NCI-H82 (cell line): Measurements from ENCODE around the gene CTBP1.
"Not testable (repeated sequence)": the region's sequence is repeated elsewhere in the genome, so short reads cannot be mapped to it uniquely, and the experiment has no call there.

ENCODE experiments used
- DNase-seq: peaks from one replicate; lab custom pipeline; 2025; lab: John Stamatoyannopoulos, UW

Gene CTBP1

DNA sequence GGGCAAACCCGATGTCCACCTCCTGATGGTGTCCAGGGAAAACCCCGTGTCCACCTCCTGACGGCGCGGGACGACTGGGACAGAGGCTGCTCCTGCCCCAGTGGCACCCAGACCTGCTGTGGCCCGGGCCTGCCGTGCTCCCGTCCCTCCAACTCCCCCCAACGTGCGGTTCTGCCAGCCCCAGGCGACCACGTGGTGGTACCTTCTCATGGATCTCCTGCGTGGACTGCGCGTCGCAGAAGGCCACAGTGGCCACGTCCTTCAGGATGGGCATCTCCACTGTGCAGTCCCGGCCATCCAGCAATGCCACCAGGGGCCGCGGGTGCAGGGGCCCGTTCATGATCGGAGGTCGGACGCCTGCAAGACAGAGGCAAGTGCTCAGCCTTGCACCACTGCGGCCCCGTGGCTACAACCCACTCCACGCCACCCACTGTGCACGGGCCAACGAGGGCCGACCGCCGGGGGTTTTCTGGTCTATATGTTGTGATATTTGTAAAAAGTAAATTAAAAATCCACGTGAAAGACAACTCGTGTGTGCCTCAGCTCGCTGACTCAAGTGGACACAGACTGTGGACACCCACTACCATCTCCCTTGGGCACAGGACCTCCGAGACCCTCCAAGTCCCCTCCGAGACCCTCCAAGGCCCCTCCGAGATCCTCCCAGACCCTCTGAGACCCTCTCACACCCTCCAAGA lies 10.8 kb downstream of the CTBP1 start:
- DNase-seq, result no peak

- not testable (repeated sequence) for DNase-seq
These were observed 11.7 kb downstream of the CTBP1 start for GRCh38 chr4:1237261-1237660.

DNA sequence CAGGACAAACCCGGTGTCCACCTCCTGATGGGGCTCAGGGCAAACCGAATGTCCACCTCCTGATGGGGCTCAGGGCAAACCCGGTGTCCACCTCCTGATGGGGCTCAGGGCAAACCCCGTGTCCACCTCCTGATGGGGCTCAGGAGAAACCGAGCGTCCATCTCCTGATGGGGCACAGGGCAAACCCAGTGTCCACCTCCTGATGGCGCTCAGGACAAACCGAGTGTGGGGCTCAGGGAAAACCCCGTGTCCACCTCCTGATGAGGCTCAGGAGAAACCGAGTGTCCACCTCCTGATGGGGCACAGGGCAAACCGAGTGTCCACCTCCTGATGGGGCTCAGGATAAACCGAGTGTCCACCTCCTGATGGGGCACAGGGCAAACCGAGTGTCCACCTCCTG lies 12.1 kb downstream of the CTBP1 start:
- not testable (repeated sequence) for DNase-seq

- DNase-seq, result no peak
These were observed 12.8 kb downstream of the CTBP1 start for GRCh38 chr4:1236103-1236641.

DNA sequence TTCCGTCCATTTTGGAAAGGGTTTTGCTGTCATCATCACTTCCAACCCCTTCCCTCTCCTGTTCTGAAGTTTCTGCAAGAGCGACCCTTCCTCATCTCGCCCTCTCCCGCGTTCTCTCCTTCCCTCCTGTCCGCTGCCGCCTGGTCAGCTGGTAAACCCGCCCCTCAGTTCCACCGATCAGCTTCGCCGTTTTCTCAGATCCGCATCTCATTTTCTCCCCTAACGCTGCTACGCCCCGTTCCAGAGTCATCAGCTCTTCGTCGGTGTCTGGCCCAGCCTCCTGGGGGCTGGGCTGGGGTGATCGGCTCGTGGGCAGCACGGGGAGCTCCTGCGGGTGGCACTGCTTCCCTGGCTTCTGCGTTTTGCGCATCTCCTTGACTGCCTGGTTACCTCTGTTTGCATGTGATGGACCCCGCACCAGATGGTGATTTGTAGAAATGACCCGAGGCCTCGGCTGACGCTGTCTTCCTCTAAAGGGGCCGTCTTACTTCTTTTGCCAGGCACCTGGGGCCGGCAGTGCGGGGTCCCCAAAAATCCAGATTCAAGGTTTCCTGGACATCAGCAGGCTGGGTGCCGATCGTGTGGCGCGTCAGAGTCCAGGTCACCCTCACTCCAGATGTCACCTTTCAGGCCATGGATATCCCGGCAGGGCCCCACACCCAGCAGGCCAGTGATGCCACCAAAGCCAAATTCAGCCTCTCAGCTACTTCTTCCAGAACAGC lies 13.4 kb downstream of the CTBP1 start:
- DNase-seq, result no peak

DNA sequence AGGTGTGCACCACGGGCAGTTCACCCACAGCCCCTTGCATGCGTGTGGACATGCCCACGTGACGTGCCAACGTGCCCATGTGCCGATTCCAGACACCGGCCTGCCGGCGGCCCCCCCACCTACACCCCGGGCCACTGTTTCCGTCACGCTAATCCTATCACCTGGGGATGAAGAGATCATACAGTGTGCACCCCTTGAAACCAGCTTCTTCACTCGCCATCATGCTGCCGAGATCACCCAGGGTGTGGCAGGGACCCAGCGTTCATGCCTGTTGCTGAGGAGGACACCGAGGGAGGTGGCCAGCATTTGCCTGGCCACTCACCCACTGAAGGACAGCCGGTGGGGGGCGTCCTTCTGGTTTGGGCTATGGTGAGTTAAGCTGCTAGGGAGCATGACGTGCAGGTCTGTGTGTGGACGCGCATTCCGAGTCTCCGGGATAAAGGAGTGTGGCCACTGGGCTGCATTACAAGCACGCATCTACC lies 14.1 kb downstream of the CTBP1 start:
- DNase-seq, result no peak

DNA sequence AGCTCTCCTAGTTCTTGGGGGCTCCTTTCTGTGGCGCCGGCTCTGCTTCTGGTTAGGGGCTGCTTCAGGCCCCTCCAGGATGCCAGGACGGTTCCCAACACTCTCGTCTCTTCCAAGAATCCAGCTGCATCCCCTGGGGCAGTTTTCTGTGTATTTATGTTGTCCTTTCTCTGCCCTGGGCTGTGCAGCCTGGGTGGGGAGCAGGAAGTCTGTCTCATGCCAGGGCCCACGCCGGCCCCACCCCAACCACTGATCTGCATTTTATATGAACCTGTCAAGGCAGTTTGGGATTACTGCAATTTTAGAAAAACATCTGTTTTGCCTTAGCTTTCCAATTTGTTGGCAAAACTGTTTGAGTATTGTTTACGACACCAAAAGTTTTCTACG lies 14.6 kb downstream of the CTBP1 start:
- no peak for DNase-seq

- no peak for DNase-seq
These were observed 15.2 kb downstream of the CTBP1 start for GRCh38 chr4:1233641-1234308.

DNA sequence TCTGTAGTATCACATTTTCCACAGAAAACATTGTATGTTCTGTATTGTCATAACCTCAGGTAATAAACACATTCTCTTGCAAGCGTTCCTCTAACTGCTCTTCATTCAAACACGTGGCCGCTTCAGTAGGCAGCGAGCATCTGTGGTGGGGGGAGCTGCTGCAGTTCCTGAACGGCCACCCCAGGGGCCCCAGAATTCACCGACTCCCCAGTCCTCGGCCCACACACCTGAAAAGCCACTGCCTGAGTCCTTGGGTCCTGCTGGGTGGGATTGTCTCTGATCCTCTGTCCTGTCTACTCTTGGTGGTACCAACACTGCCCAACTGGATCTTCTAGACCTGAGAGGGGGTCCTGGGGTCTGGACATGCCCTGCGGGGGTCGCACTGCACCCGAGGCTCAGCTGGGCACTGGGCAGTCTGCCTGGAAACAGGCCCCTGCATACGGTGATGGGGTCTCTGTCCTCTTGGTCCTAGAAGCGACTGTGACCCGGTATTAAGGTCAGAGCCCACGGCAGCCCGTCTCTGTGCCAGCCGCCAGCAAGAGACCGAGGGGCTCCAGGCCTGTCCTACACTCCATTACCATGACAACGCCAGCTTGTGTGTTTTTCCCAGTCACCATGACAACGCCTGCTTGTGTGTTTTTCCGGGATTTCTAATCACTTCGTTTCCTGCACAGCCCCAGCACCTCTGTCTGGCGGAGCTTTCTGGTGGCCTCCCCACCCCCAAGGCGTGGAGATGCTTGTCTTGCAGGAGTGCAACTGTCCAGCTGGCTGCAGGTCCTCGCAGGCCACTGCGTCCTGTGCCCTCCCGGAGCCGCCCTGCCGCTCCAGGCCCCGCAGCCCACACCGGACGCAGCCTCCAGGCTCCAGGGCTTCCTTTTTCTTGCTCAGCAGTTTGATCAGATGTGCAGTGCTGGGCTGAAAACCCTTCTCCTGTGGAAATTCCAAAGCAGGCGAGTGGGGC lies 16.0 kb downstream of the CTBP1 start:
- no peak for DNase-seq

DNA sequence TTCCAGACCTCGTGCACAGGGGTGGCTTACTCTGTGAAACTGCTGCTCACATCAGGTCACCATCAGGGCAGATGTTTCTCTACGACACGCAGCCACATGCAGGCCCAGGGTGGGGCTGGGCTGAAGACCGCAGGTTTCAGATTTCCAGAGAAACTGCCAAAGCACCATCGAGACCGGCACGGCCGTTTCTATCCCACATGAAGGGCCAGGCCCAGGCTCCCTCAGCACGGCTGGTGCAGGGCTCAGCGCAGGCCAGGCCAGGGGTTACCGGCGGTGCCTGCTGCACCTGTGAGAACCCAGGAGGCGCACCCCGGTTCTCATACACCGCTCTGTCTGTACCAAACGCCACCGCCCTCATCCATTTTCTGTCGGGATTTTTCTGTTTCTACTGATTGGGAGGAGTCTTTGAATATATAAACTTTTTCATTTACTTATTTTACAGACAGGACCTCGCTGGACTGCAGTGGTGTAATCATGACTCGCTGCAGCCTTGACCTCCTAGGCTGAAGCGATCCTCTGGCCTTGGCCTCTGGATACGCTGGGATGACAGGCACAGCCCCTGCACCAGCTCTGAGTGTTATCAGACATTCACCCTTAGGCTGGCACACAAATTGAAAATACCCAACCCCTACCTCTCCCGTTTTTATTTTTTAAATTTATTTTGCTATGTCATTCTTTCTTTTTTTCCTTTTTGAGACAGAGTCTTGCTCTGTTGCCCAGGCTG lies 17.1 kb downstream of the CTBP1 start:
- no peak for DNase-seq

DNA sequence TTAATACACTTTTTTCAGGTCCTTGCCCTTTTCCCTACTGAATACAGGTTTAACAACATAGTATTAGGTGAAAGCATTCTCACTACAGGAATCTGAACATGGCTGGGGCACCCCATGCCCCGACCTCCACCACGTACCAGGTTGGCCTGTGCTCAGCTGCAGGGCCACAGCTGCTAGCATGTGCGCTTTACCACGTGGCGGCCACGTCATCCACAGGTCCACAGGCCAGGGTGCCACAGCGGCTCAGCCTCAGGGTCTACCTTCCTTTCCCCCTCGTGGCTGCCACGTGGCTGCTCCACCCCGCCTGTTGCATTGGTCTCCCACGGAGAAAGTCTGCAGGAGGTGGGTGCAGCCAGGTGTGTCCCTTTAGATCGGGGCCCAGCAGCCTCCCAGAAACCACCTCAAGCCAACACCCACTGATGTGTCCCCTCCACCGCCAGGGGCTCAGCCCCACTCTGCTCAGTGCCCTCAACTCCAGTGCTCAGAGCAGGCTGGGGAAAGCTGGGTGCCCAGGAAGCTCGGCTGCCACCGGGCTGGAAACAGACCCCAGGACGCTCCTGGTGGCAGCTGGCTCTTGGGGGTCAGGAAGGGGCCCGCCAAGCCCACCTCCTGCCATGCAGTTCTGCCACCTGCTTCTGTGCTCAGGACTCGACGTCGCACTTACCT lies 17.8 kb downstream of the CTBP1 start:
- DNase-seq, result no peak

DNA sequence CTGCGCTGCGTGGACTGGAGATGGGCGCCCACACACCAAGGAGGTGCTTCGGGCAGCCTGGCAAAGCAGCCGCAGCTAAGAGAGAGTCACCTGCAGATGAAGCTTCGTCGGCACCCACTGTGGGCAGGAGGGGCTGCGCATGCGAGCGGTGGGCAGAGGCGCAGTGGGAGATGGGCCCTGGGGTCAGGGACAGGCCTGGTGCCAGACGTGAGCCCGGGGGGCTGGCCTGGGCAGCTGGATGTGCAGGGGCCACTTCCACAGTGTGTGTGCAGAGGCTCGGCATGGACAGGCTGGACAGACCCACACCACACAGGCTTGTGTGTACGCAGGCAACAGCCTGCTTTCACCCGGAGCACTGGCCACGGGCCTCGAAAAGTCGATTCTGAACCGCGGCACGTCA lies 18.6 kb downstream of the CTBP1 start:
- DNase-seq, result no peak

- no peak for DNase-seq
These were observed 19.6 kb downstream of the CTBP1 start for GRCh38 chr4:1229117-1229849.

DNA sequence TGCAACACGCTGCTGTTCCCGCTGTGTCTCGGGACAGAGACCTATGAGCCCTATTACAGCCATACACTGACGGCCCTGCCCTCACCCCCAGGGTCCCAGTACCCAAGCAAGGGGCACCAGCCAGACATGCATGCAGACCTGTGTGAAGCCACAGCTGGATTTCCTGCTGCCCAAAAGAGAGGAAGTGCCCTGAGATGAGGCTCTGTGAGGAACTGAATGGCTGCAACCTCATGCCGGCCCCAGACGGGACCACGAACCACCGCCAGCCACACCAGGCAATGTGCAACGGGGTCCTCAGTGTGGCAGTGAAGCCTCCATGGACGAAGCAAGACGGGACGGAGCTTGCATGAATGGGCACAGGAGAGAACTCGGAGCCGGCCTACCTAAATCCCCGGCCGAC lies 21.1 kb downstream of the CTBP1 start:
- DNase-seq, result no peak

DNA sequence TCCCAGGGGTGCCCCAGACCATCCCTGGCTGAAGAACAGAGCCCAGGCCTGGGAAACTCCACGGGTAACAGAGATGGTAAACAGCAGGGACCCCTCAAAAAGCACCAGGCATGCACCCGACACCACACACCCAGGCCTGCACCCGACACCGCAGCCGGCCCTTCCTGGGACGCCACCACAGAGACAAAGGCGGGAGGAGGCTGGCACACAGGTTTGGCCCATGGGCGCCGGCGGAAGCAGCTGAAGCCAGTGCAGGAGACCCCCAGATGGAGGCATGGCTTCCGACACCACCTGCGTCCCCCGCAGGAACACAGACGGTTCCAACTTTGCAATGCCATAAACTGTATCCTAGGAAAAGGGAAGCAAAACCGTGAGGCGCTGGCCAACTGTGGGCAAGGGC lies 22.3 kb downstream of the CTBP1 start:
- DNase-seq, result no peak

DNA sequence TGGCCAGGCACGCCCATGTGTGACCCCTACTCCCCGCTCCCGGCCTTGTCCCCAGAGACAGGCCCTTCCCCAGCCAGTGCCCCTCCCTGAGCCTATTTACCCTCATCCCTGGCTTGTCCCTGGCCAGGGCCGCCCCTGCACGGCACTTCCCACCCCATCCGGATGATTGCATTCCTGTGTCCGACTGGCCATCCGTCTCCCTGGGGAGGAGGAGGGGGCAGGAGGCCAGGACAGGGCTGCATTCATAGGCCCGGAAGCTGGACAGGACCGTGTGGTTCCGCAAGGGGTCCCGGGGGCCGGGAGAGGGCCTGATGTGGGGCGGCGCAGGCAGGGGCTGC lies 22.8 kb downstream of the CTBP1 start:
- DNase-seq, result no peak

DNA sequence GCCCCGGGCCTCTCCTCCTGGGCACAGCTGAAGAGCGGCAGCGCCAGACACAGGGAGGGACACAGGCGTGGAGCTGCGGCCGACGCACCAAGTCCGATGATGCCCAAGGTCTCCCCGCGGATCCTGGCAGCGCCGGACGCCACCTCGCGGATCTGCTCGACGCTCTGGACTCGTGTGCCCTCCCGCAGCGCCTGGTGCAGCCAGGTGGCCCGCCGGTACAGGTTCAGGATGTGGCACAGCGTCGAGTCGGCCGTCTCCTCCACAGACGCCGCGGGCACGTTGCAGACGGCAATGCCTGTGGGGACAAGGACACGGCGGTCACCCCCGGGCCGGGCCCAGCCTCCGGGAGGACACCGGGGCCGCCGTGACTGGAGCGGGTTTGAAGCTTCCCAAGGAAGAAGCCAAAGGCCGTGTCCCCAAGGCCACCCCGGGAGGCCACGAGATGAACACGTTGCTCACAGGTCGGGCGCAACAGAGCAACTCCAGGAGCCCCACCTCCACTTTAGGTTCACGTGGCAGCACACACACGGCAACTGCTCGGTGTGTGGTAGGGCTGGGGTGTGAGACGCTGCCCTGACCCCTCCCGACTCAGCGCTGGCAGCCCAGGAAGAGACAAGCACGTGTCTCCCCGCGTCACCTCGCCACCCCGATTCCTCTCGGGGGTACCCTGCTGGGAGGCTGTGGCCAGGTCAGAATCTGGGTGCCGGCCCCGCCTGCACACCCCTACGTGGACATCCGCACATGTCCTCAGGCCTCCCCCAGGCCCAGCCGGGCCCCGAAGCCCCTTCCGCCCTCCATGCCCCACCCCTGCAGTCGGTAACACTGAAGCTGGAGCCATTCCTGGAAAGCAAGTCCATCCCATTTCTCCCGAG lies 23.4 kb downstream of the CTBP1 start:
- DNase-seq, result no peak

GRCh38 chr4:1223841-1224809 lies 24.8 kb downstream of the CTBP1 start:
- no peak for DNase-seq
